Measurements from ENCODE around the gene C17orf50.

The C17orf50 gene

GRCh38 chr17:35761601-35762000 is 914 bp downstream of the C17orf50 start:
- no peak for DNase-seq (ENCODE audit: low spot score)
- in situ Hi-C loops (cut with MboI; ENCODE audit: low pct_unique_long_range_greater_than_20kb, low sequenced_read_pairs, unreplicated experiment), result no loop called here
- TF ChIP-seq CTCF (IDR thresholded peaks at IDR 0.05; ENCODE audit: extremely low read depth, insufficient read depth, missing control alignments), result no peak

DNA sequence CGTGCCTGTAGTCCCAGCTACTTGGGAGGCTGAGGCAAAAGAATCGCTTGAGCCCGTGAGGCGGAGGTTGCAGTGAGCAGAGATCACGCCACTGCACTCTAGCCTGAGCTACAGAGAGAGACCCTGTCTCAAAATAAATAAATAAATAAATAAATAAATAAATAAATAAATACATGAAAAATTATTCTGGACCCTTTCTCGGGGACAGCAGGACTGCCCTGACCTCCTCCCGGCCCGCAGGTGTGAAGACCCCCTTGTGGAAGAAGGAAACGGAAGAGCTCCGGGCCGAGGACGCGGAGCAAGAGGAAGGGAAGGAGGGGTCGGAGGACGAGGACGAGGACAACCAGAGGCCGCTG is 3.1 kb downstream of the C17orf50 start:
- no peak for TF ChIP-seq CTCF (IDR thresholded peaks at IDR 0.05; ENCODE audit: extremely low read depth, insufficient read depth, missing control alignments)
- DNase-seq (ENCODE audit: low spot score), result no peak
- in situ Hi-C loops (cut with MboI; ENCODE audit: low pct_unique_long_range_greater_than_20kb, low sequenced_read_pairs, unreplicated experiment), result no loop called here

DNA sequence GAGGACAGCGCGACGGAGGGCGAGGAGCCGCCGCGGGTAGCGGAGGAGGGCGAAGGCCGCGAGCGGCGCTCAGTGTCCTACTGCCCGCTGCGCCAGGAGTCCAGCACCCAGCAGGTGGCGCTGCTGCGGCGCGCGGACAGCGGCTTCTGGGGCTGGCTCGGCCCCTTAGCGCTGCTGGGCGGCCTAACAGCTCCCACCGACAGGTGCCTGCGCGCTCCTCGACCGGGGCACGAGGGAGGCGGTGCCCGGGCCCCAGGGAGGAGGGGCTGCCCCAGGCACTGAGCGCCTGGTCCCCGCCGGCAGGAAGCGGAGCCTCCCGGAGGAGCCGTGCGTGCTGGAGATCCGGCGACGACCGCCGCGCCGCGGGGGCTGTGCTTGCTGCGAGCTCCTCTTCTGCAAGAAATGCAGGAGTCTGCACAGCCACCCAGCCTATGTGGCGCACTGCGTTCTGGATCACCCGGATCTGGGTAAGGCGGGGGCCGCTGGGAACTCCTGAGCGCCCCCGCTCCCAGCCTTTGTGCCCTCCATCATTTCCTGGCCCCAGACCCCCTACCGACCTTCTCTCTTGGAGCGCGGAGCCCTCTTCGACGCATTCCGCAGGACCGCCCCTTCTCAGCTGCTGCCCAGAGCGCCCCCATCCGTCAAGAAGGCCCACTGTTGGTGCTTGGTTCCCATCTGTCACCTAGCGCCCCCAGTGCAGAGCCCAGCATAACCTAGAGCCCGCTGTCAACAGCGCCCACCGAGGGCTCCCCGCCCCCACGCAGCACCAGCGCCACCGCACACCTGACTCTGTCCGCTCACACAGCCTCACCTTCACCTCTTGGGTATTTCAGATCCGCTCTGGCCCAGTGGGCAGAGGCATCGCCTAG is 3.7 kb downstream of the C17orf50 start:
- in situ Hi-C loops (cut with MboI; ENCODE audit: low pct_unique_long_range_greater_than_20kb, low sequenced_read_pairs, unreplicated experiment), result no loop called here
- DNase-seq (ENCODE audit: low spot score), result peak; percentile 98
- TF ChIP-seq CTCF (IDR thresholded peaks at IDR 0.05; ENCODE audit: extremely low read depth, insufficient read depth, missing control alignments), result peak; percentile 99

DNA sequence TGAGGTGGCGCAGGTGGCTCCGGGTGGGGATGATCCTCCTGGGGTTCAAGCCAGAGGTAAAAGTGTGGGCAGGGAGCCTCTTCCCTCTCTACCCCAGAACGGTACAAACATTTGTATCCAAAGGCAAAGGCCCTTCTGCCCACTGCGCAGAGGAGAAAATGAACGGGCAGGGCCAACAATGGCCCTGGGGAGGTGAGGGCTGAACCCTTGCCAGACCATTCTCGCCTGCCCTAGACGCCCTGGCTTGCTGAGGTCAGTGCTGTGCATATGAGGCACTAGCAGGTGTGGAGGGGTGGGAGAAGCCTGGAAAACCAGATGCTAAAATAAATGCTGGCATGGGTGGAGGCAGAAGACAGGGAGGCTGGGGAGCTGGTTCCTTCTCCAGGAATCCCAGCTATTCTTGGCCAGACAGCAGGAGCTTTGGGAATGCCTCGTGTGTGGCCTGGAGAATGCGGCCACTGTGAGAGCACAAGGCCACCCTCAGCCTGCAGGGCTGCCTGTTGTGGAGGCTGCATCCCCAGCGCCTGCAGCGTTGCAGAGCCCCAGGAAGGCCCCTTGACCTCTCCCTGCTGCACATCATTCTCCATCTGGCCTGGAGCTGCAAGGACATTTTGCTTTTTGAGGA is 4.5 kb downstream of the C17orf50 start:
- TF ChIP-seq CTCF (IDR thresholded peaks at IDR 0.05; ENCODE audit: extremely low read depth, insufficient read depth, missing control alignments), result no peak
- no peak for DNase-seq (ENCODE audit: low spot score)
- in situ Hi-C loops (cut with MboI; ENCODE audit: low pct_unique_long_range_greater_than_20kb, low sequenced_read_pairs, unreplicated experiment), result no loop called here

DNA sequence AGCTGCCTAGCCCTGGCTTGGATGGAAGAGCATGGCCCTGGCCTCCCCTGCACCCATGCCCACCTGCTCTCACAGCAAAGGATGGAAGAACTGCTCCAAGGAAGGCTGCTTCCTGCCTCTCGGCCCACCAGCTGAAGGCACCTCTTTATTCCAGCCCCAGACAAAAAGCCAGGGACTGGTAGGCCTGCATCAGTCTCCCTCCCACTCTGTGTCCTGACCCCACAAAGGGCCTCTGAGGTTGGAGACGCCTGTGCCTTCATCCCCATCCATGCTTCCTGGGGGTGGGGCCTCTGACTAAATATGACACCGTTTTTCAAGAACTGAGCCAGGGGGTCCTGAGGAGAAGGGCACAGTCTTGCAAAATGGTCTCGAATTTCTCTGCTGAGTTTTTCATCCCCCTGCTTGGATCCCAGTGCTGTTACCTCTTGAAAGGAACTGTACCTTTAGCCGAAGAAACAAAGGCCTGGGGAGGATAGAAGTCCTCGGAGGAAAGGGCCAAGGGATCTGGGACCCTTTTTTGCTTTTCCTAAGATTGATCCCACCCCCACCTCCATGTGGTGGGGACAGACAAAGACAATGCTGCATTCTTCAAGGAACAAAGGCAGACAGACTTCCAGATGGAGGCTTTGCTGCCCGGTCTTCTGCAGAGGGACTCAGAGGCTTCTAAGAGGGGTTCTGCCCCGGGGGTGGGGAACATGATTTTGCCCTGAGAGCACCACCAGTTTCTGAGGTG is 5.2 kb downstream of the C17orf50 start:
- no peak for TF ChIP-seq CTCF (IDR thresholded peaks at IDR 0.05; ENCODE audit: extremely low read depth, insufficient read depth, missing control alignments)
- in situ Hi-C loops (cut with MboI; ENCODE audit: low pct_unique_long_range_greater_than_20kb, low sequenced_read_pairs, unreplicated experiment), result no loop called here
- no peak for DNase-seq (ENCODE audit: low spot score)

DNA sequence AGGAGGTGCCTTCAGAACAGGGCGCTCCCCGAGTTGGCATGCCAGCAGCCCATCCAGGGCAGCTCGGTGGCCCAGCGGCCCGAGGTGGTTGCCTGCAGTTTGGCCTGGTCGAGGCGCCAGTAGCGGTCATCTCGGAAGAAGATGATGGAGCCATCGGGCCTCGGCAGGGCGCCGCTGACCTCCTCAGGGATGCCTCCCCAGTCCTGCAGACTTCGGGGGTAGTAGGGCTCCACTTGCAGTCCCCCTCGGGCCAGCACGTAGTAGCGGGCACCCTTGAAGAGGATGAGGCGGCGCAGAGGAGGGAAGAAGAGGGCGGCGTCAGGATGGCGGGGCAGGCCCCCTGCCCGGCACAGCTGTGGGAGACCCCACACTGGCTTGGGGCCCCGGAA is 5.8 kb downstream of the C17orf50 start:
- in situ Hi-C loops (cut with MboI; ENCODE audit: low pct_unique_long_range_greater_than_20kb, low sequenced_read_pairs, unreplicated experiment), result no loop called here
- DNase-seq (ENCODE audit: low spot score), result no peak
- no peak for TF ChIP-seq CTCF (IDR thresholded peaks at IDR 0.05; ENCODE audit: extremely low read depth, insufficient read depth, missing control alignments)

Measured in GM13977 (cell line).